ENCODE data around the gene NAT9. TPM values are rescaled to one million over a fixed set of nuclear protein-coding genes. Genes with fewer than 3 reads are reported as not detected.

The NAT9 gene, protein sequence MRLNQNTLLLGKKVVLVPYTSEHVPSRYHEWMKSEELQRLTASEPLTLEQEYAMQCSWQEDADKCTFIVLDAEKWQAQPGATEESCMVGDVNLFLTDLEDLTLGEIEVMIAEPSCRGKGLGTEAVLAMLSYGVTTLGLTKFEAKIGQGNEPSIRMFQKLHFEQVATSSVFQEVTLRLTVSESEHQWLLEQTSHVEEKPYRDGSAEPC
- 25.3 and 35.8 TPM in 2 replicates for total RNA-seq (2014; rRNA removed; shearing (Covaris generic))

GRCh38 chr17:74776044-74776962 is at the start of gene NAT9:
NAT9 (minus strand) TSS chr17:74776345; CDS start chr17:74775698, 647 bp downstream.
- peak; percentile 95 for DNase-seq (ENCODE audit: low spot score)

DNA sequence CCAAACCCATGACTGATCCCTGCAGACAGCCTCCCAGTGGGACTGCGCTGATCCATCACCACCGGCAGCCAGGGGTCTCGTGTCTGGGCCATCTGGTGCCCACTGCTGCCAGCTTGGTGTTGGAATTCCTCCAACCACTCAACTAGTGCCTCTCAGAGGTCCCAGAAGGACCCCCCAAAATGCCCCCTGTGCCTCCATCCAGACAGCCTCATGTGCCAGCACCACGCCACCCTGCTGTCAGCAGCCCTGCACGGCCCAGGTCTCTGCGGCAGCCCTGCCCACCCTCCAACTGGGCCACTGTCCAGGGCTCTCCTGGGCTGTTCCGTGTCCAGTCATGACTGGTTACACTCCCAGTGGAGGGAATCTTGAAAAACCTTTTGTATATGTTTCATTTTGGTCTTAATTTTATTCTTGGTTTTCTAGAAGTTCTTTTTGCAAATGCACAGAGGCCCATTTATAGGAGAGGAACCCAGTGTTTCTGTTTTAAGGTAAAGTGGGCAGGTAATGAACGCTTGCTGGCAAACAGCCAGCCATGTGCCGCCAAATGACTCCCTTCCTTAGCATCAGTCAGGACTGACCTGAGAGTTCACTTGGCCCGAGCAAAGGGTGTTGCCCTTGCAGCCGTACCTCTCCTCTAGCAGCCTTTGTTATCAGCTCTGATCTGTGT is 48.9 kb upstream of the NAT9 start:
- DNase-seq (ENCODE audit: low spot score), result no peak

- DNase-seq (ENCODE audit: low spot score), result no peak
These were observed 46.8 kb upstream of the NAT9 start for GRCh38 chr17:74822939-74823367.

DNA sequence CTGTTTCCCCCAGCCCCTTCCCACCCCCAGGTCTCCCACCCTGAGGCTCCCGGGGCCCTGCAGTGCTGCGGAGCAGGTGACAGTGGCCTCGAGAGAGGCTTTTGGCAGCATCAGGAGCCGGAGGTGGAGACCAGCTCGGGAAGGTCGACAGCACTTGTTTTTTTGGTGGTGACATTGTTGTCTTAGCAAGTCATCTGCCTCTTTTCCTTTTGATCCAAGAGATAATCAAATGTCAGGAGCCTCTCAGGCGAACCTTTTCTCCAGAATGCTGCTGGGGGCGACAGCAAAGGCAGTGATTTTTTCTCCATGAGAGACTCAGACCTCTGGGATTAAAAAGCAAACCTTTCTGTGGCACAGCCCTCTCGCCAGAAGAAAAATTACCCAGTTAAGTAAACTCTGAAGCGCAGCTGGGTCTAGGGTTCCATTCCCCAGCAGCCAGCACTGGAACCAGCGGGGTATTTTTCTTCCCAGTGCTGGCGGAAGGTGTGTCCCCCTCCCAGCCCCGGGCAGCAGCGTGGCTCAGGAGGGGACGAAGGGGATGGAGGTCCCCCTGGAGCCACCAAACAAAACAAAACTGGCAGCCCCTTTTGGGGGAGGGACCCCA is 46.3 kb upstream of the NAT9 start:
- no peak for DNase-seq (ENCODE audit: low spot score)

DNA sequence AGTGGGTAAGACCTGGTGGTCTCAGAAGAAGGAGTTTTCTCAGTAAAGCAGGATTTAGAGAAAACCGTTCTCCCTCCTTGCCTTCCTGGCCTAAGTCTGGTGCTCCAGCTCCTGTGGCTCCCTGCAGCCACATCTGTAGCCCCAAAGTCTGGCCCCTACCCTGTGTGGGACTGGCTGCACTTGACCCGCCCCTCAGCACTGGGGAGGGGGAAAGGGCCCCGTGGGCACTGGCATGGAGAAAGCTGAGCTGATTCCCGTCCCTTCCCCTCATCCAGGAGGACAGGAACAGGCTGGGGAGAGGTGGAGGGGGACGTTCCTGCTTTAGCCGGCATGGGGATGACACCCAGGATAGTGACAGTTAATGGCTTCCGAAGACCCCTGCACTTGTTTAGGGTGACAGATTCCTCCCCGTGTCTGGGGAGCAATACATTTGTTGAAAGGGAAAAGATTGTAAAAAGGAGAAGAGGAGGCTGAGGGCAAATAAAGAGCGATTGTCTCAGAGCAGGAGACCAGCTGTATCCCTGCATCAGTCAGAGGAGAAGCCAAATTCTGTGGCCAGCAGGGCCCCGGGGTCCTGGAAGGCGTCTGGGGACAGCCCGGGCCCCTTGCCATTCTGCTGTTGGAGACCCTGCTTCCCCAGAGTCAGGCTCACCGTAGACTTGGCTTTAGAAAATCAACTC is 45.6 kb upstream of the NAT9 start:
- DNase-seq (ENCODE audit: low spot score), result no peak

DNA sequence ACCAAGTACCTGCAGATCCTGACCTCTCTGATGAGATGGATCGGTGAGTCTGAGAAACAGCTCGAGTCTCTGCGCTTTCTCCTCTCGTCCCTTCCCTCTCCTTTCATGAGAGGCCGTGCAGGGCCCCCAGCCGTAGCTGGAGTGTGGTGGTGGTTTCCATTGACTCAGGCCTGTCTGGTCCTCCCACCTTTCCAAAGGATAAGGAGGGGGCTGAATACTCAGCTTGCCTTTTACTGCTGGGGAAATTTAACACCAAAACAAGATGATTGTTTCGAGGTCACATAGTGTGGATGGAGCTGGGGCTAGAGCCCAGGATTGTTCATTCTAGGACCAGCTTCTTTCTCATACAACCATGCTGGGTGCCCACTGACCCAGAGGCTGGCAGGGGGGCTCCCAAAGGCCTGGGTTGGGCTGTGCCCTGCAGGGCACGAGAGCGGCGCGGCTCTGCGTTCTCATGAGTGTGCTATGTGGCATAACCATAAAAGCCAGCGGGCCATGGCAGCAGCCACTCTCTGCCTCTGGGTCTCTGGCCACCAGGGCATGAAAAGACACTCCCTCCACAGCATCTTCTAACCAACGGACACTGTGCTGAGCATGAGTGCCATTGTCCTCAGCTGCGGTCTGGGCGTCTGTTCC is 43.8 kb upstream of the NAT9 start:
- no peak for DNase-seq (ENCODE audit: low spot score)

DNA sequence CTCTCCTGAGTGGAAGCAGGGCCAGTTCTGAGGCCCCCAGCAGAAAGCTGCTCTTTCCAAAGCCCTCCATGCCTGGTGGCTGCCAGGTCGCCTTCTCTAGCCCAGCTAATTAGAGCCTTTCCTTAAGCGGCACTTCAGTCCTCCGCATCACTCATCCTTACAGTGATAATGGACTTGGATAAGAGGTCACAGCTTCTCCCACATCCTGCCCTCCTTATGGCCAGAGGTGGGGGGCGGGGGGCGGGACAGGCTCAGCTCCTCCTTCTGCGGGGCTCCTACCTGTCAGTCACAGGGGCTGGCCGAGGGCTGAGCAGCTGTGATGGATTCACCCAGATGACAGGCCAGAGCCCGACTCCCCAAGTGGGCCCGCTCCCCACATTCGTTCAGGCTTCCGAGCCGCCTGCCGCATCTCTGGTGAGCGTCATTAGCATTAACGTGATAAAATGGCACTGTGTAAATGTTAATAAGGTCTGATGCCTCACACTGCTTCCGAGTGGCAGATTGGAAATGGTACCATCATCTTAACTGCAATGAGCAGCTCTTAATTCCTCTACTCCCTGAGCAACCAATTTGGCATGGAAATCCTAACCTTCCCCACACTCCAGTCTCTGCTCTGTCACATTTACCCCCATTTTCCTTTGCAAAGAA is 42.3 kb upstream of the NAT9 start:
- DNase-seq (ENCODE audit: low spot score), result no peak

DNA sequence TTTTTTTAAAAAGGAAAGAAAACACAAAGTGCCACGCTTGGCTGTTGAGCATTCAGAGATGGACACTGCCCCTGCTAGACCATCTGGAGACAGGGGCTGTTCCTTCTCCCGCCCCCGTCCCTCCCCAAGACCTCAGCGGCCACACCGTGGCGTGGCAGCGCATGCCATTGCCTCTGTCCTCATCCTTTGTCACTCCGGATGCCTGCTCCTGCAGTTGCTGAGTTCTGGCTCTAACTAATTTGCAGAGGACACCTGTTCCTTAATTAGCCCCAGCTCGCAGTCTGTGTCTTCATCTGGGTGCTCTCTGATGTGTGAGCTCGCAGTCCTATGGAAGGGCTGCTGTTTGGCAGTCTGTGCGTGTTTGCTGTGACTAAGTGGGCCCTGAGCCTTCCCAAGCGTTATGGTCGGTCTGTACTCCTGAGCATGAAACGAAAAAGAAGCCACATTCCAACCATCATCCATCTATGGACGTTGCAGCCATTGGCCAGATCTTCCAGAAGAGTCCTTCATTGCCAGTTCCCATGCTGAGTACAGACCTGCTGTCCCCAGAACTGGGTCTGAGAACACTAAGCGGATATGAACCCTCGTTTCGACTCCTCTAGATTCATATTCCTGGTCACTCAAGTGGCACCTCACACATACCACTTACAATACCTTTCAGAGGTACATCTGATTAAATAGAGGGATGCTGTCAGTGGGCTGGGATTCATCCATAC is 40.9 kb upstream of the NAT9 start:
- DNase-seq (ENCODE audit: low spot score), result no peak

DNA sequence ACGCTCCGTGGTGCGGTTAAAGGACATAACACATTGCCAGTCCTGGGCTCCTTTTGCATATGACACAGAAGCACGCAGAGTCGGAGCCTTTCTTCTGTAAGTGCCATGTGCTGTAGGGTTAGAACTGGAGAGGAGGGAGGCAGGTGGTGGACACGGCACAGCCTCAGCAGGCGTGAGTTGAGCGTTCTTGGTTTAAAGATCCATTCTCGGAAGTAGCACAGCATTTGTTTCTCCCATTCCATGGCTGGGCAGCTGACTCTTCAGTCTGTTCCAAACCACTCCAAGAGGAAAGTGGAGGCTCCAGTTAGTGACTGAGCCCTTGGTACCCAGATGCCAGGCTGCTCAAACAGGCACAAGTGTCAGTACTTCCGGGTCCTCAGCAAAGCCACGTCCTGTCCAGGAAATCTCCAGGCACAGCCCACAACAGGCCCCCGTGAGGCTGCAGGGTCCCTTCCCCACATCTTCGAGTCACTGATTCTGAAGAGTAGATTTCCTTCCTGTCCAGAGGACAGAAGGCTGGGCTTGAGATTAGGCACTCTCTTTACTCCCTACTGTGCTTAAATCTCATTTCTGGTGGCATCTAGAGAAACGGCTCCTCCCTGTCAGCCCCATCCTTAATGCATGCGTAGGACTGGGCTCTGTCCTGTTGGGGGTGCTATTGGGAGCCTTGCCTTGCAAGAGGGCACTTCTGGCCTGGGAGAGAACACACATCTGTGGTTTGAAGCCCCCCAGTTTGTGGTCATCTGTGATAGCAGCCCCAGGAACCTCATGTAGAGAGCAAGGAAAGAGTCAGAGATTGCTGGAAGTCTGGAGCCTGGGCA is 39.6 kb upstream of the NAT9 start:
- DNase-seq (ENCODE audit: low spot score), result no peak

- no peak for DNase-seq (ENCODE audit: low spot score)
These were observed 38.9 kb upstream of the NAT9 start for GRCh38 chr17:74815067-74815466.

DNA sequence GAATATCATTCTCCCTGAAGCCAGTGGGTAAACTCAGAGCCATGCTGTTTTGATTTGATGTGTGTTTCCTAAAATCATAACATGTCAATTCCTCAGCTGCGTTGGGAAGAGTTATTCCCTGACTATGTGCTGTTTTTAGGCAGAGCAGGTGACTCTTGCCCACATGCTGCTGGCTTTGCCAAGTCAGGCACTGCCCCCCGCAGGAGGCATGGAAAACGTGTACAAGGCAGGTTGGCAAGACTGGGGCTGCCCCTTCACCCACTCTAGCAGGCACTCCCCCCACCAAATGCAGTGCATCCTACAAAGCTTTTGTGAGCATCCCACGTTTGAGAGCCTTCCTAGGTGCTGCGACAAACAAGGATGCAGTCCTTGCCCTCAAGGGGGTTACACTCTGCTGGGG is 38.3 kb upstream of the NAT9 start:
- DNase-seq (ENCODE audit: low spot score), result no peak

GRCh38 chr17:74812109-74813009 is 36.2 kb upstream of the NAT9 start:
- no peak for DNase-seq (ENCODE audit: low spot score)

- DNase-seq (ENCODE audit: low spot score), result no peak
These were observed 34.7 kb upstream of the NAT9 start for GRCh38 chr17:74810699-74811485.

DNA sequence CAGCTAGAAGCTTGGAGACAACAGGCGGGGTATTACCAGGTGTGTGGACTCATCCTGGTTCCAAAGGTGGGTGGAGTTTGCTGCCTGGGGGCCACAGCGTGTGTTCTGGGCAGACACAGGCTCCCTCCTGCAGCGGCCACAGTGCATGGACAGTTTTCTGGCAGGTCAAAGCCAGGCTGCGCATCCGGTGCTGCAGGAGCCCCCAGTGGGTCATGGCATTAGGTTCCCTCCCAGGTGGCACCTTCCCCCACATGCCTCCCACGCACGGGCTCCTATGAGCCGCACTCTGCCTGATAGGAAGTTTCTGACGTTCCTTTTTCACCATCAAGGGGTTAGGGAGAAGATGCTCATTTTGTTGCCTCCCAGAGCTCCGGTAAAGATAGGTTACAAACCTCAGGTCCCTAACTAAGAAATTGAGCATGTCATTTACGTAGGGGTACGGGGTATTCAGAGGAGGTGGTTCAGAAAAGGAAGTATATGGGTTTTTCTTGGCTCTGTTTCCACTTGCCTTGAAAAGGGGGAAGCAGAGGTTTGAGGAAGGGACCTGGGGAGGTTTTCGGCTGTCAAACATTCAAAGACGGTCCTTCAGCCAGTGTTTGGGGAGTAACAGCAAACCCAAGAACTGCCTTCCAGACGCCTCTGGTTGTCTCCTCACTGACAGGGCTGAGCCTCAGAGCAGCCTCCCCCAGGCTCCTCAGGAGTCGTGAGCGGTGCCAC is 32.7 kb upstream of the NAT9 start:
- DNase-seq (ENCODE audit: low spot score), result no peak

DNA sequence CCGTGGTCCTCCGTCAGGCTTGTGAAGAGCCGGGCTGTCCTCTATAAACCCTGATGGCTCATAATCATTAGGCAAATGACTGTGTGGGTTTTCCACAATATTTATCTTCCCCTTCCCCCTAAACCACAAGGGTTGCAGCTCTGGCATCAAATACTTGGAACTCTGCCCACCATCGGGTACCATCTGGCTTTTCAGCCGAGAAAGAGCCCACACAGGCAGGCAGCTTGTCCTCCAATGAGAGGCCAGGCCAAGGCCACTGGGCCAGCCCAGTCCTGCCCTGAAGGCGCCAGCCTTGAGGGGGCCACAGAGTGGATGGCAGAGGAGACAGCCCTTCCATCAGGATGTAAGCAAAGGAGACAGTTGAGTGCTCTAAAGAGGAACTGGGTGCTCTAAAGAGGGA is 31.8 kb upstream of the NAT9 start:
- DNase-seq (ENCODE audit: low spot score), result peak; percentile 48

GRCh38 chr17:74807441-74807840 is 31.3 kb upstream of the NAT9 start:
- no peak for DNase-seq (ENCODE audit: low spot score)

All from H4 (cell line).